ENCODE measurements around the gene CCDC197. TPM values are rescaled to one million over a fixed set of nuclear protein-coding genes. Genes with fewer than 3 reads are reported as not detected.

The CCDC197 gene
- total RNA-seq, 2 donors from 2014 or later = not detected

- no peak overlapping the region for H3K4me3 ChIP-seq (ENCODE audit: low read length)
- H3K9ac ChIP-seq (ENCODE audit: extremely low read depth, low read length, poor library complexity, severe bottlenecking) = no peak overlapping the region
- Mint-ChIP-seq H3K4me3 (no peak overlapping the region), H3K36me3 (ENCODE audit: low read depth) (peaks cover 79% of the 10 kb centered on the region), H3K4me1 (peaks cover 10% of the 10 kb centered on the region), H3K9me3 (no peaks in the 10 kb centered on the region), H3K27me3 (ENCODE audit: insufficient read depth) (no peaks in the 10 kb centered on the region), H3K27ac (peak overlapping the region; percentile 44)
- no peaks in the 10 kb centered on the region for H3K27me3 ChIP-seq (ENCODE audit: control insufficient read depth, insufficient read depth, low read length, poor library complexity, severe bottlenecking)
- no peak for DNase-seq
- peaks cover 90% of the 10 kb centered on the region for H3K36me3 ChIP-seq (ENCODE audit: control insufficient read depth, insufficient read depth, low read length)
- H3K9me3 ChIP-seq (ENCODE audit: control insufficient read depth, low read length) = no peaks in the 10 kb centered on the region
- no peaks in the 10 kb centered on the region for H3K4me1 ChIP-seq (ENCODE audit: control insufficient read depth, insufficient read depth, low read length)
- H3K27ac ChIP-seq (ENCODE audit: low read depth, low read length) = no peak overlapping the region
- WGBS, 2 experiments (ENCODE audit: insufficient coverage in 1 of 2, insufficient read length in 1 of 2) = 94 to 100% methylated on average over 1 of the region's 1 CpG
- TF ChIP-seq CTCF (conservative IDR thresholded peaks at IDR 0.05) = no peak
These were observed 61.1 kb downstream of the CCDC197 start for GRCh38 chr14:94058128-94058673.

Small RNA genes lying within 50 kb of the gene (microRNA-seq; reads per million reads assigned to microRNA genes)
- gene MIR4506 (ENCODE audit: borderline microRNAs expressed) = not detected

Other genes starting within 250 kb of the CCDC197 start
- gene PRIMA1, start 208.8 kb upstream of the CCDC197 start, total RNA-seq = 10 to 100 TPM in 1 of 2 donors, 1 to 10 TPM in 1; 10.0 to 20.8 TPM
- gene FAM181A, start 70.0 kb upstream of the CCDC197 start, total RNA-seq = not detected
- gene ASB2, start 20.7 kb upstream of the CCDC197 start, total RNA-seq = under 1 TPM in 1 of 2 donors, not detected in 1; 0.11 TPM
- gene OTUB2, start 29.0 kb downstream of the CCDC197 start, total RNA-seq = 1 to 10 TPM; 6.3 to 6.7 TPM
- gene DDX24, start 83.9 kb downstream of the CCDC197 start, total RNA-seq = 100 to 1,000 TPM; 131 to 137 TPM
- gene IFI27L1, start 84.0 kb downstream of the CCDC197 start, total RNA-seq = 10 to 100 TPM; 40.0 to 47.2 TPM
- 1 to 10 TPM; 1.9 to 9.0 TPM for gene IFI27, start 113.4 kb downstream of the CCDC197 start, total RNA-seq
- 10 to 100 TPM; 36.0 to 43.7 TPM for gene IFI27L2, start 132.3 kb downstream of the CCDC197 start, total RNA-seq
- gene PPP4R4, start 177.0 kb downstream of the CCDC197 start, total RNA-seq = 1 to 10 TPM; 4.6 to 8.4 TPM